Measurements from ENCODE around the gene STK24. TPM values are rescaled to one million over a fixed set of nuclear protein-coding genes. Genes with fewer than 3 reads are reported as not detected.
"Not testable (repeated sequence)": the region's sequence is repeated elsewhere in the genome, so short reads cannot be mapped to it uniquely, and the experiment has no call there.

STK24 gene
- total RNA-seq, 2 experiments from 2014 or later, result 60.4 to 88.7 TPM

GRCh38 chr13:98592362-98592732 lies 15.4 kb upstream of the STK24 start:
- Histone ChIP-seq H3K27ac (ENCODE audit: low read depth, low read length, poor library complexity, severe bottlenecking) (no peak overlapping the region), H4K20me1 (ENCODE audit: insufficient read depth, low read length) (no peaks in the 10 kb centered on the region), H3K9me2 (ENCODE audit: insufficient read depth, low read length) (no peaks in the 10 kb centered on the region), H3K79me2 (ENCODE audit: insufficient read depth, low read depth, low read length) (no peaks in the 10 kb centered on the region), H3K4me1 (ENCODE audit: insufficient read depth, low read length, poor library complexity, severe bottlenecking) (no peaks in the 10 kb centered on the region), H2AFZ (ENCODE audit: low read length) (no peak overlapping the region), H3K4me3 (ENCODE audit: low read depth, low read length, poor library complexity, severe bottlenecking) (no peak overlapping the region), H3K36me3 (ENCODE audit: insufficient read depth, low read length) (no peaks in the 10 kb centered on the region), H3K9me3 (ENCODE audit: low read length) (no peaks in the 10 kb centered on the region), H3K4me2 (ENCODE audit: low read length) (no peak overlapping the region)
- ChIA-PET POLR2A (no interaction called here), CTCF (ENCODE audit: unreplicated experiment) (no interaction called here)
- TF ChIP-seq CTCF (conservative IDR thresholded peaks at IDR 0.05; ENCODE audit: low read length) (no peak), EZH2phosphoT487 (IDR thresholded peaks at IDR 0.05; ENCODE audit: borderline replicate concordance, low read depth, low read length) (no peak)
- intact Hi-C loops (cut with micrococcal nuclease; ENCODE audit: unreplicated experiment), result no loop called here
- no peak for DNase-seq (ENCODE audit: low spot score)
- BruUV-seq (replicated peaks), result no TSS peak

GRCh38 chr13:98591721-98592361 lies 14.9 kb upstream of the STK24 start:
- Histone ChIP-seq H3K4me2 (ENCODE audit: low read length) (no peak overlapping the region), H3K27ac (ENCODE audit: low read depth, low read length, poor library complexity, severe bottlenecking) (no peak overlapping the region), H3K4me3 (ENCODE audit: low read depth, low read length, poor library complexity, severe bottlenecking) (no peak overlapping the region), H3K9me3 (ENCODE audit: low read length) (no peaks in the 10 kb centered on the region), H3K4me1 (ENCODE audit: insufficient read depth, low read length, poor library complexity, severe bottlenecking) (no peaks in the 10 kb centered on the region), H3K9me2 (ENCODE audit: insufficient read depth, low read length) (no peaks in the 10 kb centered on the region), H3K79me2 (ENCODE audit: insufficient read depth, low read depth, low read length) (no peaks in the 10 kb centered on the region), H2AFZ (ENCODE audit: low read length) (no peak overlapping the region), H3K36me3 (ENCODE audit: insufficient read depth, low read length) (no peaks in the 10 kb centered on the region), H4K20me1 (ENCODE audit: insufficient read depth, low read length) (no peaks in the 10 kb centered on the region)
- intact Hi-C loops (cut with micrococcal nuclease; ENCODE audit: unreplicated experiment), result no loop called here
- TF ChIP-seq EZH2phosphoT487 (IDR thresholded peaks at IDR 0.05; ENCODE audit: borderline replicate concordance, low read depth, low read length) (no peak), CTCF (conservative IDR thresholded peaks at IDR 0.05; ENCODE audit: low read length) (no peak)
- no peak for DNase-seq (ENCODE audit: low spot score)
- BruUV-seq (replicated peaks), result no TSS peak
- ChIA-PET CTCF (ENCODE audit: unreplicated experiment) (no interaction called here), POLR2A (no interaction called here)

- CTCF ChIA-PET (ENCODE audit: unreplicated experiment), result not testable (repeated sequence)
These were observed 13.6 kb upstream of the STK24 start for GRCh38 chr13:98590471-98590870.

GRCh38 chr13:98589516-98589915 lies 12.6 kb upstream of the STK24 start:
- H3K79me2 ChIP-seq (ENCODE audit: insufficient read depth, low read depth, low read length); H3K9me2 ChIP-seq (ENCODE audit: insufficient read depth, low read length); CTCF ChIA-PET (ENCODE audit: unreplicated experiment); H3K36me3 ChIP-seq (ENCODE audit: insufficient read depth, low read length); H4K20me1 ChIP-seq (ENCODE audit: insufficient read depth, low read length); BruUV-seq (replicated peaks); H3K27ac ChIP-seq (ENCODE audit: low read depth, low read length, poor library complexity, severe bottlenecking); H3K4me2 ChIP-seq (ENCODE audit: low read length); H3K9me3 ChIP-seq (ENCODE audit: low read length); DNase-seq (ENCODE audit: low spot score); H2AFZ ChIP-seq (ENCODE audit: low read length); intact Hi-C loops (cut with micrococcal nuclease; ENCODE audit: unreplicated experiment); H3K4me1 ChIP-seq (ENCODE audit: insufficient read depth, low read length, poor library complexity, severe bottlenecking); H3K4me3 ChIP-seq (ENCODE audit: low read depth, low read length, poor library complexity, severe bottlenecking): not testable (repeated sequence)
- POLR2A ChIA-PET, result interaction anchor here (1.0 kb wide), 1 partner anchor 10 kb away, joined by 3 read pairs; no protein-coding TSS in a partner anchor

More at GRCh38 chr13:98590471-98590870, 13.6 kb upstream of the STK24 start:
- H3K79me2 ChIP-seq (ENCODE audit: insufficient read depth, low read depth, low read length); H3K9me2 ChIP-seq (ENCODE audit: insufficient read depth, low read length); BruUV-seq (replicated peaks); H4K20me1 ChIP-seq (ENCODE audit: insufficient read depth, low read length); H3K4me1 ChIP-seq (ENCODE audit: insufficient read depth, low read length, poor library complexity, severe bottlenecking); POLR2A ChIA-PET; H3K27ac ChIP-seq (ENCODE audit: low read depth, low read length, poor library complexity, severe bottlenecking); H3K4me2 ChIP-seq (ENCODE audit: low read length); H3K36me3 ChIP-seq (ENCODE audit: insufficient read depth, low read length); H2AFZ ChIP-seq (ENCODE audit: low read length); DNase-seq (ENCODE audit: low spot score); intact Hi-C loops (cut with micrococcal nuclease; ENCODE audit: unreplicated experiment); H3K4me3 ChIP-seq (ENCODE audit: low read depth, low read length, poor library complexity, severe bottlenecking); H3K9me3 ChIP-seq (ENCODE audit: low read length): not testable (repeated sequence)

Measured in OCI-LY7 (cell line).